ENCODE data around the gene FTH1.

- TF ChIP-seq CTCF (IDR thresholded peaks at IDR 0.05) (no peak), POLR2AphosphoS5 (IDR thresholded peaks at IDR 0.05) (no peak)
Measured at GRCh38 chr11:61946894-61947293, 20.5 kb downstream of the FTH1 start.

All from sigmoid colon (tissue), 4 donors.